ENCODE data around the gene JPH4. TPM values are rescaled to one million over a fixed set of nuclear protein-coding genes. Genes with fewer than 3 reads are reported as not detected.

JPH4 gene
- polyA plus RNA-seq, 1 donor from 2014 or later, result 0.15 TPM

- Mint-ChIP-seq H3K9me3 (no peaks in the 10 kb centered on the region), H3K4me1 (peaks cover 0 to 3% (median 0%) of the 10 kb centered on the region in 3 donors), H3K36me3 (peaks cover 1% of the 10 kb centered on the region), H3K27me3 (peaks cover 22% of the 10 kb centered on the region), H3K4me3 (no peak overlapping the region), H3K27ac (no peak overlapping the region)
Observed at GRCh38 chr14:23579311-23579630, 681 bp upstream of the JPH4 start.

GRCh38 chr14:23577710-23578392, 739 bp downstream of the JPH4 start:
- H3K27ac Mint-ChIP-seq, result no peak overlapping the region
- H3K4me1 Mint-ChIP-seq, result peaks cover 0 to 3% (median 0%) of the 10 kb centered on the region in 3 donors
- peak overlapping the region in 1 of 4 donors; percentile 23 for H3K4me3 Mint-ChIP-seq
- no peaks in the 10 kb centered on the region for H3K9me3 Mint-ChIP-seq
- peaks cover 22% of the 10 kb centered on the region for H3K27me3 Mint-ChIP-seq
- H3K36me3 Mint-ChIP-seq, result peaks cover 1% of the 10 kb centered on the region

- Mint-ChIP-seq H3K27ac (no peak overlapping the region), H3K4me3 (peak overlapping the region; percentile 16 to 79 (median 54)), H3K9me3 (no peaks in the 10 kb centered on the region), H3K27me3 (peaks cover 22% of the 10 kb centered on the region), H3K4me1 (peaks cover 0 to 3% (median 0%) of the 10 kb centered on the region in 3 donors), H3K36me3 (peaks cover 1% of the 10 kb centered on the region)
Observed at GRCh38 chr14:23577004-23577681, 1.4 kb downstream of the JPH4 start.

GRCh38 chr14:23573384-23574015, 5.1 kb downstream of the JPH4 start:
- Mint-ChIP-seq H3K9me3 (no peaks in the 10 kb centered on the region), H3K27ac (peak overlapping the region in 1 of 3 donors; percentile 4), H3K4me1 (peaks cover 0 to 8% (median 7%) of the 10 kb centered on the region in 3 donors), H3K27me3 (peaks cover 14% of the 10 kb centered on the region), H3K4me3 (no peak overlapping the region), H3K36me3 (peaks cover 3% of the 10 kb centered on the region)

DNA sequence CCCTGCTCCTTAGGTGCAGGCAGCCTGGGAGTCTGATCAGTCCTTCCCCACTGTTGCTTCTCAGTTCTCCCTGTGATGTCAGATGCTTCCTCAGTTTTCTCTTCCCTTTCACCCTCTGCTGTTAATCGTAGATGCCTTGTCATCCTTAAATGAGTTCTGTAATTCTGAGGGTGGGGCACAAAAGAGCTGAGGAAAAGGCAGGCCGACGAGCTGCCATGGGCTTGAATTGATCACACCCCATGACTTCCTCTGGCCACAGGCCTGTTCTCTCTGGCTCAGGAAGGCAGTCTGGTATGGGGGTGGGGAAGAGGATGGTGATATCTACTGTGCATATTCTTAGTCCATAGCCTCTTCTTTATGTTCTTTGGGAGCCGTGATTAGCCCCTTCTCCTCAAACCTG, 5.8 kb downstream of the JPH4 start:
- Mint-ChIP-seq H3K9me3 (no peaks in the 10 kb centered on the region), H3K36me3 (peaks cover 3% of the 10 kb centered on the region), H3K4me3 (no peak overlapping the region), H3K27me3 (peaks cover 14% of the 10 kb centered on the region), H3K4me1 (peaks cover 0 to 12% (median 10%) of the 10 kb centered on the region in 3 donors), H3K27ac (no peak overlapping the region)

DNA sequence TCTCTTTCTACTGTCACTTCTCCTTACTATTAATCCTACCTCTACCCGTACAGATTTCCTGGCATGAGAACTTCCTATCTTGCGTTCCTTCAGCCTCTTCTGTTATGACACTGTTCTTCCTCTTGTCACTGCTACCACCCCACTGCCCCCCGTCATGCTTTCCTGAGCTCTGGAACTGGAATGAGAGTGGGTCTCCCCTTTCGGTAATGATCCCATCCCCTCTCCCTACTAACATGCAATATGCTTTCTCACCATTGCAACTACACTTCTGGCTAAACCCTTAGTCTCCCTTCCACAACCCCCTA, 6.1 kb downstream of the JPH4 start:
- Mint-ChIP-seq H3K27me3 (peaks cover 14% of the 10 kb centered on the region), H3K9me3 (no peaks in the 10 kb centered on the region), H3K36me3 (peaks cover 3% of the 10 kb centered on the region), H3K27ac (peak overlapping the region in 1 of 3 donors; percentile 41), H3K4me1 (peaks cover 3 to 14% (median 14%) of the 10 kb centered on the region in 3 donors), H3K4me3 (peak overlapping the region in 1 of 4 donors; percentile 29)

GRCh38 chr14:23571701-23572523, 6.7 kb downstream of the JPH4 start:
- peaks cover 6 to 15% (median 14%) of the 10 kb centered on the region in 3 donors for H3K4me1 Mint-ChIP-seq
- H3K36me3 Mint-ChIP-seq, result peaks cover 3% of the 10 kb centered on the region
- H3K27ac Mint-ChIP-seq, result peak overlapping the region in 2 of 3 donors; percentile 1 to 41
- peak overlapping the region in 3 of 4 donors; percentile 4 to 39 (median 29) for H3K4me3 Mint-ChIP-seq
- no peaks in the 10 kb centered on the region for H3K9me3 Mint-ChIP-seq
- peaks cover 14% of the 10 kb centered on the region for H3K27me3 Mint-ChIP-seq

- Mint-ChIP-seq H3K36me3 (peaks cover 1% of the 10 kb centered on the region), H3K9me3 (no peaks in the 10 kb centered on the region), H3K4me1 (peaks cover 6 to 20% (median 18%) of the 10 kb centered on the region in 3 donors), H3K4me3 (no peak overlapping the region), H3K27ac (no peak overlapping the region), H3K27me3 (peaks cover 7% of the 10 kb centered on the region)
Observed at GRCh38 chr14:23570806-23571483, 7.6 kb downstream of the JPH4 start.

DNA sequence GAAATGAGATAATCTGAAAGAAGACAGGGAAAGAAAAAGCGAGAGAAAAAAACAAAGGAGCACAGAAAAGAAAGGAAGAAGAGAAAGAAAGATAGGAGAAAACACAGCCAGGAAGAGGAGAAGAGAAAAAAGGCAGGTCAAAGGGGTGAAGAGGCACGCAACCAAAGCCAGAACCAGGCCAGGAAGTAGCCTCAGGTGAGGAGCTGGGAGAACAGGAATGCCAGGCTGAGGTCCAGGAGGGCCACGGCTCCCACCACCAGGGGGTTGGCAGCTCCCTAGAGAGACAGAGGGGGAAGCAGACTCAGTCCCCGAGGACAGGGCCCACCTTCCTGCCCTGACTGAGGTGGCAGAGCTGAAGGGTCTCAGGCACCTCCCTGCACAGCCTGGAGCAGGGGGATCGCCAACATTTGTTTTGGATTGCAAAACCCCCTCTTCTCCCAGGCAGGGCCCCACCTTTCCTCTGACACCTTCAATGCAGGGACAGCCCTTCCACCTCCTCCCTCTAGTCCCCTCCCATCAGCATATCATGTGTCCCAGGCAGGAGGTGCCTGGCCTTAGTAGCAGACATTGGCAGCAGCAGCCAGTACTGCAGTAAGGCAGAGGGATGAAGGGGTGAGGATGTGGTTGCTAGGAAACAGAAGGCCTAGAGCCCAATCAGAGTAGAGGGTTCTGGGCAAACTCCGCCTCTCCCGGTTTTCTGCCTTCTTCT, 9.0 kb downstream of the JPH4 start:
- Mint-ChIP-seq H3K4me3 (peak overlapping the region in 1 of 4 donors; percentile 98), H3K9me3 (no peaks in the 10 kb centered on the region), H3K36me3 (peaks cover 1% of the 10 kb centered on the region), H3K27ac (peak overlapping the region in 1 of 3 donors; percentile 97), H3K27me3 (peaks cover 3% of the 10 kb centered on the region), H3K4me1 (peaks cover 6 to 26% (median 18%) of the 10 kb centered on the region in 3 donors)

GRCh38 chr14:23568600-23569331, 9.8 kb downstream of the JPH4 start:
- Mint-ChIP-seq H3K4me3 (peak overlapping the region; percentile 82 to 100 (median 98)), H3K27me3 (peaks cover 3% of the 10 kb centered on the region), H3K4me1 (peaks cover 6 to 32% (median 18%) of the 10 kb centered on the region in 3 donors), H3K27ac (peak overlapping the region; percentile 73 to 100 (median 97)), H3K36me3 (peaks cover 4% of the 10 kb centered on the region), H3K9me3 (no peaks in the 10 kb centered on the region)

DNA sequence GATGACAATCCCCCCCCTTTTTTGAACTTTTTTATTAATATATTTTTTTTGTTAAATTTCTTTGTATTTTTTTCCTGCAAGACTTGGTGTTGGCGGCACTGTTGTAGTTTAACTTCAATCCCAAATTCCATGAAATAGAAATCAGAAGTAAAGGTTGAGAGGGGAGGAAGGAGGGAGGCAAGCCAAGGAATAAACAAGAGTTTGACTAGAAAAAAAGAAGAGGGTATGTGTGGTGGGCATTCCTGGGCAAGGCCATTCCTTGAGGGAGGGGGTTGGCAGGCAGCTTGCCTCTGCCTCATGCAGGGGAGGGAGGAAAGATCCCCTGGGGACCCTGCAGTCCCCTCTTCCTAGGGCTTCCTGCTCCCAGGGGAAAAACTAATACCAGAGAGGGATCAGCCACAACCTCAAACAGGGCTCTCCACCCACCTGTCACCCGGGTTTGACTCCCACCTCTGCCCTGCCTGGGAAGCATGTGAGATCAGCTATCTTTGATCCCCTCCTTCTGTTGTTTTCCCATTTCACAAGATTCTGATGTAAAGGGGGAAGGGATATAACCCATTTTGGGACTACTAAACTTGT, 10.5 kb downstream of the JPH4 start:
- Mint-ChIP-seq H3K4me1 (peaks cover 6 to 32% (median 18%) of the 10 kb centered on the region in 3 donors), H3K27ac (peak overlapping the region; percentile 96 to 100 (median 97)), H3K9me3 (no peaks in the 10 kb centered on the region), H3K4me3 (peak overlapping the region; percentile 98 to 100 (median 98)), H3K27me3 (peaks cover 3% of the 10 kb centered on the region), H3K36me3 (peaks cover 4% of the 10 kb centered on the region)

- H3K9me3 Mint-ChIP-seq, result no peaks in the 10 kb centered on the region
- peaks cover 10 to 37% (median 22%) of the 10 kb centered on the region in 3 donors for H3K4me1 Mint-ChIP-seq
- peak within 1 kb of the TSS; percentile 98 to 100 (median 98) for H3K4me3 Mint-ChIP-seq
Observed at GRCh38 chr14:23567186-23568020, 11.2 kb downstream of the JPH4 start, which contains the start of gene AP1G2. TSS of gene AP1G2 (minus strand) at chr14:23567791. CDS start at chr14:23567314, 477 bp downstream.

More at GRCh38 chr14:23567186-23568020, 11.2 kb downstream of the JPH4 start, which contains the start of gene AP1G2:
- Mint-ChIP-seq H3K36me3 (peaks cover 4% of the 10 kb centered on the region), H3K27ac (peak within 1 kb of the TSS; percentile 96 to 100 (median 97)), H3K27me3 (peaks cover 3% of the 10 kb centered on the region)

All from IgD-negative memory B cell (primary cell).